NB4 (cell line): ENCODE data around the gene LIF.

Experiments
- CTCF ChIP-seq: IDR thresholded peaks from one replicate; pipeline ENCODE4 v1.5.1; 2012; ENCODE audit warnings: low read depth, low read length
- MAX ChIP-seq: IDR thresholded peaks from 2 replicates; pipeline ENCODE4 v1.6.1; 2011; ENCODE audit warnings: low read depth, low read length
- MYC ChIP-seq: IDR thresholded peaks from 2 replicates; pipeline ENCODE4 v1.6.1; 2011; ENCODE audit warnings: low read depth, low read length
- POLR2A ChIP-seq: IDR thresholded peaks from 2 replicates; pipeline ENCODE4 v1.6.1; 2011; ENCODE audit warnings: mild to moderate bottlenecking; ENCODE audit not compliant: insufficient read length; ENCODE audit errors: extremely low read depth

- TF ChIP-seq POLR2A: no peak
- no peak for TF ChIP-seq MAX
- TF ChIP-seq CTCF: no peak
- no peak for TF ChIP-seq MYC
Observed at GRCh38 chr22:30282616-30283046, 36.1 kb upstream of the LIF start.
